Brain microvascular endothelial cell (primary cell): ENCODE results near the gene UBE2H.

Experiments
- DNase-seq: peaks from one replicate; pipeline ENCODE4 v3.0.0-alpha.2; 2020
- H3K27ac ChIP-seq: fragments of 250-450 bp; sonication (Bioruptor Pico); 2 replicates; pipeline ENCODE4 v1.5.1; 2020; ENCODE audit warnings: mild to moderate bottlenecking, moderate library complexity
- H3K27me3 ChIP-seq: fragments of 250-450 bp; sonication (Bioruptor Pico); replicated peaks from 2 replicates; pipeline ENCODE4 v1.5.1; 2020; ENCODE audit warnings: mild to moderate bottlenecking
- H3K36me3 ChIP-seq: fragments of 250-450 bp; sonication (Bioruptor Pico); replicated peaks from 2 replicates; pipeline ENCODE4 v1.5.1; 2020; ENCODE audit warnings: mild to moderate bottlenecking
- H3K4me3 ChIP-seq: 2 replicates; pipeline ENCODE4 v1.5.1; 2011; ENCODE audit warnings: low read depth, mild to moderate bottlenecking, control low read depth, low read length, moderate library complexity
- in situ Hi-C: cut with HindIII; loops from 2 replicates; pipeline ENCODE4 v1.10.0; 2017; ENCODE audit warnings: low sequenced_read_pairs, low pct_ligation_motif_present
- TF ChIP-seq, protein P1 (sequence below): IDR thresholded peaks from 2 replicates; pipeline ENCODE4 v1.5.1; 2011; ENCODE audit warnings: low read depth, mild to moderate bottlenecking, moderate library complexity, low read length, control low read depth, inconsistent platforms; ENCODE audit errors: missing control alignments

The UBE2H gene

DNA sequence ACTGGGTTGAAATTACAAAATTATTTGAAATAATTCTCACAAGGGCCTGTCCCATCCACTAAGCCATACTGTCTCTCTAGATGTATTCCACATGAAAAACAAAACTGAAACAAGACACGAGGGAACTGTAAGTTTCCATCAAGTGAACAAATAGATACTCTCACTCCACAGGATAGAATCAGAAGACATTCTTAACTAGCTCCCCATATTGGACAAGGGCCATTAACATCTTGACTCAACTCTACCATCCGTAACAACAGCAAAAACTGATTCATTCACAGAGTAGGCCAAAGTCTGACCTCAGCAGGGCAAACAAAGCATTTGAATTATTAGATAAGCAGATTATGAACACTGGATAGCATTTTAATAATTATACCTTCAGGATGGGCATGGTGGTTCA lies 29.1 kb downstream of the UBE2H start:
- Histone ChIP-seq H3K27me3 (no peaks in the 10 kb centered on the region), H3K4me3 (no peak overlapping the region), H3K36me3 (peaks cover 7% of the 10 kb centered on the region), H3K27ac (peak overlapping the region; percentile 61)
- TF ChIP-seq, protein P1, sequence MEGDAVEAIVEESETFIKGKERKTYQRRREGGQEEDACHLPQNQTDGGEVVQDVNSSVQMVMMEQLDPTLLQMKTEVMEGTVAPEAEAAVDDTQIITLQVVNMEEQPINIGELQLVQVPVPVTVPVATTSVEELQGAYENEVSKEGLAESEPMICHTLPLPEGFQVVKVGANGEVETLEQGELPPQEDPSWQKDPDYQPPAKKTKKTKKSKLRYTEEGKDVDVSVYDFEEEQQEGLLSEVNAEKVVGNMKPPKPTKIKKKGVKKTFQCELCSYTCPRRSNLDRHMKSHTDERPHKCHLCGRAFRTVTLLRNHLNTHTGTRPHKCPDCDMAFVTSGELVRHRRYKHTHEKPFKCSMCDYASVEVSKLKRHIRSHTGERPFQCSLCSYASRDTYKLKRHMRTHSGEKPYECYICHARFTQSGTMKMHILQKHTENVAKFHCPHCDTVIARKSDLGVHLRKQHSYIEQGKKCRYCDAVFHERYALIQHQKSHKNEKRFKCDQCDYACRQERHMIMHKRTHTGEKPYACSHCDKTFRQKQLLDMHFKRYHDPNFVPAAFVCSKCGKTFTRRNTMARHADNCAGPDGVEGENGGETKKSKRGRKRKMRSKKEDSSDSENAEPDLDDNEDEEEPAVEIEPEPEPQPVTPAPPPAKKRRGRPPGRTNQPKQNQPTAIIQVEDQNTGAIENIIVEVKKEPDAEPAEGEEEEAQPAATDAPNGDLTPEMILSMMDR, result no peak
- in situ Hi-C loops, result no loop called here
- DNase-seq, result peak; percentile 85

DNA sequence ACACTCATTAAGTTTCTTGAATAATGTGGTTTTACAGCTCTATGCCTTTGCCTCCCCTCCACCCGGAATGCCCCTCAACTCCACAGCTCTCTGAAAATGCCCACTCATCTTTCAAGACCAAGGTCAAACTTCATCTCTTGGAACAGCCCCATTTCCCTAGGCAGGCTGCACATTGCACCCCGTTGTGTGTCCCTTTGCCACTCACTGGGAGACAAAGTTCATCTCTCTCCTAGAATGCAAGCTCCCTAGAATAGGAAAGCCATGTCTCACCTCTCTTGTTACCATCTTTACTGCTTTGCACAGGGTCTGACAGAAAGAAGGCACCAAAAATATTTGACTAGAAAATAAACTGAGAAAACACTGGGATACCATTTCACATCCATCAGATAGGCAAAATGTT lies 33.3 kb downstream of the UBE2H start:
- TF ChIP-seq, protein P1, result no peak
- Histone ChIP-seq H3K4me3 (no peak overlapping the region), H3K36me3 (peaks cover 4% of the 10 kb centered on the region), H3K27ac (no peak overlapping the region), H3K27me3 (no peaks in the 10 kb centered on the region)
- in situ Hi-C loops, result no loop called here
- no peak for DNase-seq

DNA sequence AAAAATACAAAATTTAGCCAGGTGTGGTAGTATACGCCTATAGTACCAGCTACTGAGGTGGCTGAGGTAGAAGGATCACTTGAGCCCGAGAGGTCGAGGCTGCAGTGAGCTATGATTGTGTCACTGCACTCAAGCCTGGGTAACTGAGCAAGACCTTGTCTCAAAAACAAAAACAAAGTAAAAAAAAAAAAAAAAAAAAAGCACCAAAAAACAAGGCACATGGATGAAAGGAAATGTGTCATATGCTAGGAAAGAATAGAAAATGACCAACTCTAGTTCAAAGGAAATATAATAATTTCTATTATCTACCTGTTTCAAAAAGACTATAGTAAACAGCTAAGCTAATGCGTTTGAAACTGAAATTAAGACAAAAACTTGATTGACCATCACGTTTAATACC lies 33.8 kb downstream of the UBE2H start:
- Histone ChIP-seq H3K27ac (no peak overlapping the region), H3K4me3 (no peak overlapping the region), H3K36me3 (peaks cover 4% of the 10 kb centered on the region), H3K27me3 (no peaks in the 10 kb centered on the region)
- DNase-seq, result no peak
- TF ChIP-seq, protein P1, result no peak
- in situ Hi-C loops, result no loop called here

DNA sequence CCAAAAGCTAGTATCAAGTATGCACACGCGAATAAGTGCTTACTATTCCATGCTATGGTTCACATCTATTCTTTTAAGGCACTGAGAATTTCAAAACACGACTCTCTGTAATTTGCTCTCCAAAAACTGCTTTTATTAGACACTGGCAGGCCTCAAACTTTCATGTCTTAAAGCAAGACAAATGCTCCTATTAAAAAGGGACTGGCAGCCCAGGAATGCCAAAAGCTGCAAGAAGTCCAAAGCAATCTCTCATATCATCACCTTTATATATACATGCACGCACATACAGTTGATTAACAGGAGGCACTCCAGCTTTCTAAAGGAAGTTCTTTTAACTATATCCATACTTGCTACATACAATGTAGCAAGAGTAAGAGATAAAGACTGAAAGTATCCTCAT lies 34.8 kb downstream of the UBE2H start:
- H3K36me3 ChIP-seq, result peaks cover 4% of the 10 kb centered on the region
- H3K27me3 ChIP-seq, result no peaks in the 10 kb centered on the region
- no peak overlapping the region for H3K4me3 ChIP-seq
- H3K27ac ChIP-seq, result no peak overlapping the region
- in situ Hi-C loops, result no loop called here
- DNase-seq, result no peak
- TF ChIP-seq, protein P1, result no peak

DNA sequence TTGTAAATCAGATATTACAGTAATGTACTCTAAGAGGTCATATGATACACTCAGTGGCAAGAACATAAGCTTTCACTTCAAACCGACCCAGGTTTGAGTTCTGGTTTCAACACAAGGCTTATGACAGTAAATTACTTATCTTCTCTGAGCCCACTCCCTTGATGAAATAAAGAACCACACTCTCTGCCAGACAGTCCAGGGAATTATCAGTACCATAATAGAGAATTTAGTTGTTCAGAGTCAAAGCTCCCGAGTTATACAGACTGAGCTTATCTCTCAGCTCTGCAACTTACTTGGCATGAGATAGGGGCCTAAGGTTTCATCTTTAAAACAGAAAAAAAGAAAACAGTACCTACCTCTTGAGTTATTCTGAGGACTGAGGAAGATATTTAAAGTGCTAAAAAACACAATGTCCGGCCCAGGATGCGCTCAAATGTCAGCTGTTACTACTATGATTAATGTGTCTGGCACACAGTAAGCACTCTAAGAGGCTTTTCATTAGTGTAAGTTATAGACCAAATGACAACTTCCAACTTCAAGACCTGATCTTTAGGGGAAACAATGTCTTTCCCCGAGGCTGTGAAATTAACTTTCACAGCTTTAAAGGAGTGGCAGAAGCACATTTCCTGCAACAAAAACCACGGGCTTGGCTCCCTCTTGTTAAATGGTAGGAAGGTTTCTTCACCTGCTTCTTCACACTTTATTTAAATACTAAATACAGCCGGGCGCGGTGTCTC lies 38.1 kb downstream of the UBE2H start:
- TF ChIP-seq, protein P1, result no peak
- H3K27me3 ChIP-seq, result no peaks in the 10 kb centered on the region
- no peak overlapping the region for H3K27ac ChIP-seq
- peaks cover 3% of the 10 kb centered on the region for H3K36me3 ChIP-seq
- in situ Hi-C loops, result no loop called here
- DNase-seq, result no peak
- H3K4me3 ChIP-seq, result no peak overlapping the region

DNA sequence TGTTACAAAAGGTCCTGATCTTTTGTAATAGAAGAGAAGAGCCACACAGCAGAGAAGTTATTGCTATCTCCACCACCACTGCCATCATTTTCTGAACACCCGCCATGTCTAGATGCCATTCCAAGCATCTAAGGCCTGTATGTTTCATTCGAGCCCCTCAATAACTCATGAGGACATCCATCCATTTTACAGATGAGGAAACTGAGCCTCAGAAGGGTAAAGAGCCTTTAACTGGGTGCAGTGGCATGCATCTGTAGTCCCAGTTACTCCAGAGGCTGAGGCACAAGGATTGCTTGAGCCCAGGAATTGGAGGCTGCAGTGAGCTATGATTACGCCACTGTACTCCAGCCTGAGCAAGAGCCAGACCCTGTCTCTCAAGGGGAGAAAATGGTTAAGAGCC lies 39.3 kb downstream of the UBE2H start:
- no peak for DNase-seq
- Histone ChIP-seq H3K27ac (no peak overlapping the region), H3K4me3 (no peak overlapping the region), H3K36me3 (peaks cover 3% of the 10 kb centered on the region), H3K27me3 (no peaks in the 10 kb centered on the region)
- TF ChIP-seq, protein P1, result no peak
- in situ Hi-C loops, result no loop called here
